Type B pancreatic cell (in vitro differentiated cells): ENCODE measurements around the gene KCNQ5. TPM values are rescaled to one million over a fixed set of nuclear protein-coding genes. Genes with fewer than 3 reads are reported as not detected.
A peak's percentile ranks its signal among the peaks of the same experiment; 100 is the strongest.
"Not testable (repeated sequence)": the region's sequence is repeated elsewhere in the genome, so short reads cannot be mapped to it uniquely, and the experiment has no call there.

Source experiments
- DNase-seq: peaks from one replicate; pipeline ENCODE4 v3.0.0; 2021; ENCODE audit warnings: mixed read lengths; ENCODE audit not compliant: unreplicated experiment; ENCODE audit errors: extremely low spot score
- H3K27ac Mint-ChIP-seq: 2 replicates; pipeline ENCODE4 v1.8.0; 2021; ENCODE audit warnings: mild to moderate bottlenecking, mixed read lengths
- H3K27me3 Mint-ChIP-seq: 2 replicates; pipeline ENCODE4 v1.8.0; 2021; ENCODE audit warnings: mixed read lengths
- H3K36me3 Mint-ChIP-seq: 2 replicates; pipeline ENCODE4 v1.8.0; 2021; ENCODE audit warnings: mixed read lengths
- H3K4me1 Mint-ChIP-seq: one replicate; pipeline ENCODE4 v1.8.0; 2021; ENCODE audit warnings: mixed read lengths; ENCODE audit not compliant: unreplicated experiment
- H3K4me3 Mint-ChIP-seq: 2 replicates; pipeline ENCODE4 v1.8.0; 2021; ENCODE audit warnings: mild to moderate bottlenecking, mixed read lengths
- H3K9me3 Mint-ChIP-seq: 2 replicates; pipeline ENCODE4 v1.8.0; 2021; ENCODE audit warnings: mixed read lengths
- total RNA-seq: library from RNA; stranded (reverse); gene quantifications from 2 replicates; pipeline ENCODE4 v1.2.1, GENCODE V29; 2021; ENCODE audit warnings: low replicate concordance
- TF ChIP-seq, protein P1 (sequence below): fragments of 200-600 bp; sonication (generic); conservative IDR thresholded peaks from 2 replicates; pipeline ENCODE4 v1.5.0; 2021; ENCODE audit warnings: antibody characterized with exemption, mild to moderate bottlenecking

The KCNQ5 gene
- total RNA-seq, 1 donor from 2014 or later = 1.7 TPM

- H3K9me3 Mint-ChIP-seq = no peaks in the 10 kb centered on the region
- DNase-seq = no peak
- H3K4me3 Mint-ChIP-seq = peak overlapping the region; percentile 11
- H3K36me3 Mint-ChIP-seq = no peaks in the 10 kb centered on the region
- TF ChIP-seq, protein P1, sequence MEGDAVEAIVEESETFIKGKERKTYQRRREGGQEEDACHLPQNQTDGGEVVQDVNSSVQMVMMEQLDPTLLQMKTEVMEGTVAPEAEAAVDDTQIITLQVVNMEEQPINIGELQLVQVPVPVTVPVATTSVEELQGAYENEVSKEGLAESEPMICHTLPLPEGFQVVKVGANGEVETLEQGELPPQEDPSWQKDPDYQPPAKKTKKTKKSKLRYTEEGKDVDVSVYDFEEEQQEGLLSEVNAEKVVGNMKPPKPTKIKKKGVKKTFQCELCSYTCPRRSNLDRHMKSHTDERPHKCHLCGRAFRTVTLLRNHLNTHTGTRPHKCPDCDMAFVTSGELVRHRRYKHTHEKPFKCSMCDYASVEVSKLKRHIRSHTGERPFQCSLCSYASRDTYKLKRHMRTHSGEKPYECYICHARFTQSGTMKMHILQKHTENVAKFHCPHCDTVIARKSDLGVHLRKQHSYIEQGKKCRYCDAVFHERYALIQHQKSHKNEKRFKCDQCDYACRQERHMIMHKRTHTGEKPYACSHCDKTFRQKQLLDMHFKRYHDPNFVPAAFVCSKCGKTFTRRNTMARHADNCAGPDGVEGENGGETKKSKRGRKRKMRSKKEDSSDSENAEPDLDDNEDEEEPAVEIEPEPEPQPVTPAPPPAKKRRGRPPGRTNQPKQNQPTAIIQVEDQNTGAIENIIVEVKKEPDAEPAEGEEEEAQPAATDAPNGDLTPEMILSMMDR = peak; percentile 89
- peaks cover 17% of the 10 kb centered on the region for H3K27me3 Mint-ChIP-seq
- peaks cover 5% of the 10 kb centered on the region for H3K4me1 Mint-ChIP-seq
- no peak overlapping the region for H3K27ac Mint-ChIP-seq
Observed at GRCh38 chr6:73180763-73181619, 559.1 kb downstream of the KCNQ5 start.

GRCh38 chr6:73182021-73182607 is 560.2 kb downstream of the KCNQ5 start:
- Mint-ChIP-seq H3K27ac (no peak overlapping the region), H3K9me3 (no peaks in the 10 kb centered on the region), H3K27me3 (peaks cover 17% of the 10 kb centered on the region), H3K4me1 (peaks cover 5% of the 10 kb centered on the region), H3K36me3 (no peaks in the 10 kb centered on the region), H3K4me3 (no peak overlapping the region)
- TF ChIP-seq, protein P1 = no peak
- no peak for DNase-seq

DNA sequence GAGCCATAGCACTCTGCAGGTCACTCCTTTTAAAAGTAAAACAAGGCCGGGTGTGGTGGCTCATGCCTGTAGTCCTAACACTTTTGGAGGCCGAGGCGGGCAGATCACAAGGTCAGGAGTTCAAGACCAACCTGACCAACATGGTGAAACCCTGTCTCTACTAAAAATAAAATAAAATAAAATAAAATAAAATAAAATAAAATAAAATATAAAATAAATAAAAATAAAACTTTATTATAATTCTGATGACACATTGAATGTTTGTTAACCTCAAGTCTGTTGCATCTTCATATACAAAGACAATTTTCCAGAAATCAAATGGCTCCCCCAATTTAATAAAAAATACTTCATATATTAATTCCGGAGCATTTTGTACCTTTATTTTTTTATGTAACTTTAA is 571.4 kb downstream of the KCNQ5 start:
- not testable (repeated sequence) for H3K27ac Mint-ChIP-seq, H3K4me1 Mint-ChIP-seq, H3K9me3 Mint-ChIP-seq, DNase-seq, H3K4me3 Mint-ChIP-seq, H3K36me3 Mint-ChIP-seq, H3K27me3 Mint-ChIP-seq

DNA sequence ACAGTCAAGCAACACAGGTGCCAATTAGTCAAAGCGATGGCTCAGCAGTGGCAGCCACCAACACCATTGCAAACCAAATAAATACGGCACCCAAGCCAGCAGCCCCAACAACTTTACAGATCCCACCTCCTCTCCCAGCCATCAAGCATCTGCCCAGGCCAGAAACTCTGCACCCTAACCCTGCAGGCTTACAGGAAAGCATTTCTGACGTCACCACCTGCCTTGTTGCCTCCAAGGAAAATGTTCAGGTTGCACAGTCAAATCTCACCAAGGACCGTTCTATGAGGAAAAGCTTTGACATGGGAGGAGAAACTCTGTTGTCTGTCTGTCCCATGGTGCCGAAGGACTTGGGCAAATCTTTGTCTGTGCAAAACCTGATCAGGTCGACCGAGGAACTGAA is 572.9 kb downstream of the KCNQ5 start:
- TF ChIP-seq, protein P1 = no peak

DNA sequence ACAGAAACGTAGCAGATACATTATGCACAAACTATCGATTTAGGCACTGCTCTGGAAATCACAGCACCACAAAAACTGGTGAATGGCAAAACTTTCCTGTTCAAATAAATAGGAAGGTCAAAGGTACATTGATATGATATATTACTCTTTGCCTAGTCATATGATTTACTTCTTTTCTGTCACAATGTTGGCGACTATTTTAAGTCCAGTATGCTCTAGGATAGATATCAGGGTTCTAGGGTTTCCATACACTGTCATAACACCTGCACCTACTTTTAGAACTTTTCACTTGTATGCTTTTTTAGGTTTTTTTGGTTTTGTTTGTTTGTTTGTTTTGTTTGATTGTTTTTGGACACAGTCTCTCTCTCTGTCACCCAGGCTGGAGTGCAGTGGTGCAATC is 578.4 kb downstream of the KCNQ5 start:
- H3K9me3 Mint-ChIP-seq = no peaks in the 10 kb centered on the region
- no peaks in the 10 kb centered on the region for H3K4me1 Mint-ChIP-seq
- no peak overlapping the region for H3K4me3 Mint-ChIP-seq
- no peaks in the 10 kb centered on the region for H3K36me3 Mint-ChIP-seq
- H3K27ac Mint-ChIP-seq = no peak overlapping the region
- no peaks in the 10 kb centered on the region for H3K27me3 Mint-ChIP-seq
- no peak for DNase-seq
- TF ChIP-seq, protein P1 = no peak

More for the DNA sequence above, 572.9 kb downstream of the KCNQ5 start:
- H3K27ac Mint-ChIP-seq = no peak overlapping the region
- no peaks in the 10 kb centered on the region for H3K36me3 Mint-ChIP-seq
- no peaks in the 10 kb centered on the region for H3K27me3 Mint-ChIP-seq
- H3K4me3 Mint-ChIP-seq = no peak overlapping the region
- no peaks in the 10 kb centered on the region for H3K9me3 Mint-ChIP-seq
- no peaks in the 10 kb centered on the region for H3K4me1 Mint-ChIP-seq
- DNase-seq = no peak

GRCh38 chr6:73200735-73201134 is 578.9 kb downstream of the KCNQ5 start:
- H3K27me3 Mint-ChIP-seq = no peaks in the 10 kb centered on the region
- TF ChIP-seq, protein P1 = no peak
- H3K4me1 Mint-ChIP-seq = no peaks in the 10 kb centered on the region
- no peak for DNase-seq
- no peaks in the 10 kb centered on the region for H3K9me3 Mint-ChIP-seq
- no peak overlapping the region for H3K27ac Mint-ChIP-seq
- no peaks in the 10 kb centered on the region for H3K36me3 Mint-ChIP-seq
- H3K4me3 Mint-ChIP-seq = no peak overlapping the region
